Tibial artery (tissue), 4 donors: ENCODE data around the gene ENO4.
A peak's percentile ranks its signal among the peaks of the same experiment; 100 is the strongest.

Experiments
- DNase-seq, 2 donors: peaks; one replicate each; pipeline ENCODE4 v3.0.0-alpha.2; 2019
- H3K27ac ChIP-seq, 2 donors: fragments of 200-600 bp; sonication (generic) in 1 of 2; 1 replicate in 1 of 2; 2 replicates in 1 of 2; pipeline ENCODE4 v1.5.1; 2018 to 2019; ENCODE audit warnings: mild to moderate bottlenecking in 1 of 2
- H3K27me3 ChIP-seq, 2 donors: fragments of 200-600 bp; sonication (generic) in 1 of 2; one replicate each; pipeline versions ENCODE4 v1.5.1 to v1.6.0; 2016 to 2019
- H3K36me3 ChIP-seq, 3 donors: fragments of 200-600 bp; sonication (generic) in 2 of 3; one replicate each; pipeline ENCODE4 v1.5.1; 2016 to 2019; ENCODE audit warnings: mild to moderate bottlenecking in 2 of 3
- H3K4me1 ChIP-seq, 4 donors: fragments of 200-600 bp; sonication (generic) in 2 of 4; 1 replicate in 3 of 4; 2 replicates in 1 of 4; pipeline ENCODE4 v1.5.1; 2016 to 2019
- H3K4me3 ChIP-seq, 2 donors: fragments of 200-600 bp; sonication (generic) in 1 of 2; 1 replicate in 1 of 2; 2 replicates in 1 of 2; pipeline ENCODE4 v1.5.1; 2018 to 2019; ENCODE audit warnings: mild to moderate bottlenecking in 2 of 2
- H3K9me3 ChIP-seq, 3 donors: fragments of 200-600 bp; sonication (generic) in 1 of 3; one replicate each; pipeline ENCODE4 v1.5.1; 2016 to 2019
- CTCF ChIP-seq, 2 experiments: fragments of 200-600 bp in 1 of 2; fragments of 450-650 bp in 1 of 2; IDR thresholded peaks; one replicate each; pipeline ENCODE4 v1.5.1; 2017 to 2019; ENCODE audit warnings: antibody characterized with exemption in 2 of 2, mild to moderate bottlenecking in 1 of 2, moderate library complexity in 1 of 2
- intact Hi-C: fragments of 100-400 bp; cut with DNase I; formaldehyde crosslinking; loops from one replicate; pipeline ENCODE4 v1.15.0; 2023; ENCODE audit warnings: low total_unique reads

ENO4 gene

GRCh38 chr10:116880716-116881482, 31.6 kb downstream of the ENO4 start:
- Histone ChIP-seq H3K27me3 (no peaks in the 10 kb centered on the region), H3K4me1 (no peaks in the 10 kb centered on the region), H3K9me3 (no peaks in the 10 kb centered on the region), H3K36me3 (no peaks in the 10 kb centered on the region), H3K27ac (no peak overlapping the region), H3K4me3 (no peak overlapping the region)
- no peak for TF ChIP-seq CTCF (IDR thresholded peaks at IDR 0.05)
- no peak for DNase-seq
- intact Hi-C loops = no loop called here

GRCh38 chr10:116882639-116883038, 33.3 kb downstream of the ENO4 start:
- H3K9me3 ChIP-seq = no peaks in the 10 kb centered on the region
- no peak overlapping the region for H3K27ac ChIP-seq

GRCh38 chr10:116886772-116887171, 37.5 kb downstream of the ENO4 start:
- H3K27ac ChIP-seq = no peak overlapping the region
- peaks cover 0 to 18% (median 11%) of the 10 kb centered on the region in 4 donors for H3K4me1 ChIP-seq
- no peaks in the 10 kb centered on the region for H3K9me3 ChIP-seq
- TF ChIP-seq CTCF (IDR thresholded peaks at IDR 0.05) = no peak
- no peak for DNase-seq
- H3K27me3 ChIP-seq = no peaks in the 10 kb centered on the region
- no peaks in the 10 kb centered on the region for H3K36me3 ChIP-seq
- no peak overlapping the region for H3K4me3 ChIP-seq
- intact Hi-C loops = no loop called here

More at GRCh38 chr10:116882639-116883038, 33.3 kb downstream of the ENO4 start:
- no peak for DNase-seq
- no peak for TF ChIP-seq CTCF (IDR thresholded peaks at IDR 0.05)
- intact Hi-C loops = no loop called here
- Histone ChIP-seq H3K4me1 (no peaks in the 10 kb centered on the region), H3K36me3 (no peaks in the 10 kb centered on the region), H3K4me3 (no peak overlapping the region), H3K27me3 (no peaks in the 10 kb centered on the region)

- no peak for TF ChIP-seq CTCF (IDR thresholded peaks at IDR 0.05)
- no peaks in the 10 kb centered on the region for H3K9me3 ChIP-seq
These were observed 39.2 kb downstream of the ENO4 start for GRCh38 chr10:116888380-116889055.

GRCh38 chr10:116889066-116889465, 39.8 kb downstream of the ENO4 start:
- peaks cover 0 to 24% (median 16%) of the 10 kb centered on the region in 4 donors for H3K4me1 ChIP-seq
- intact Hi-C loops = no loop called here
- DNase-seq = no peak
- H3K27me3 ChIP-seq = no peaks in the 10 kb centered on the region
- H3K36me3 ChIP-seq = no peaks in the 10 kb centered on the region
- H3K9me3 ChIP-seq = no peaks in the 10 kb centered on the region
- peak overlapping the region in 1 of 2 donors; percentile 1 for H3K27ac ChIP-seq
- no peak overlapping the region for H3K4me3 ChIP-seq
- no peak for TF ChIP-seq CTCF (IDR thresholded peaks at IDR 0.05)

More at GRCh38 chr10:116888380-116889055, 39.2 kb downstream of the ENO4 start:
- H3K4me1 ChIP-seq = peaks cover 0 to 24% (median 16%) of the 10 kb centered on the region in 4 donors
- intact Hi-C loops = no loop called here
- H3K36me3 ChIP-seq = no peaks in the 10 kb centered on the region
- H3K27ac ChIP-seq = peak overlapping the region in 1 of 2 donors; percentile 1
- H3K4me3 ChIP-seq = no peak overlapping the region
- no peaks in the 10 kb centered on the region for H3K27me3 ChIP-seq
- peak; percentile 67 to 82 for DNase-seq
